GM19239 (cell line): ENCODE measurements around the gene AP1M1.

ENCODE experiments used
- DNase-seq: peaks from one replicate; pipeline ENCODE4 v3.0.0; 2011; ENCODE audit warnings: low spot score; ENCODE audit not compliant: insufficient read length
- FAIRE-seq: peaks from 2 replicates; lab custom pipeline; 2011; peaks lifted over from hg19 to GRCh38; lab: Jason Lieb, UNC

AP1M1 gene

GRCh38 chr19:16206637-16207036 is 8.9 kb downstream of the AP1M1 start:
- DNase-seq (no peak), FAIRE-seq (no peak)

- DNase-seq (no peak), FAIRE-seq (no peak)
Observed at GRCh38 chr19:16207063-16207462, 9.4 kb downstream of the AP1M1 start.

GRCh38 chr19:16207490-16208025 is 9.8 kb downstream of the AP1M1 start:
- no peak for FAIRE-seq
- DNase-seq, result no peak

GRCh38 chr19:16208064-16208759 is 10.5 kb downstream of the AP1M1 start:
- DNase-seq, result no peak
- FAIRE-seq, result no peak

GRCh38 chr19:16208847-16209665 is 11.3 kb downstream of the AP1M1 start:
- FAIRE-seq, result no peak
- no peak for DNase-seq

GRCh38 chr19:16210168-16210567 is 12.5 kb downstream of the AP1M1 start:
- FAIRE-seq (no peak), DNase-seq (no peak)

- no peak for DNase-seq
- FAIRE-seq, result no peak
Observed at GRCh38 chr19:16213076-16213475, 15.4 kb downstream of the AP1M1 start.

GRCh38 chr19:16216744-16217670 is 19.3 kb downstream of the AP1M1 start:
- no peak for FAIRE-seq
- DNase-seq, result no peak

- FAIRE-seq (no peak), DNase-seq (no peak)
Observed at GRCh38 chr19:16217716-16218451, 20.2 kb downstream of the AP1M1 start.

GRCh38 chr19:16218851-16219250 is 21.1 kb downstream of the AP1M1 start:
- no peak for DNase-seq
- no peak for FAIRE-seq

- no peak for FAIRE-seq
- DNase-seq, result no peak
Observed at GRCh38 chr19:16222806-16223205, 25.1 kb downstream of the AP1M1 start.

- DNase-seq (no peak), FAIRE-seq (no peak)
Observed at GRCh38 chr19:16223746-16224145, 26.0 kb downstream of the AP1M1 start.

GRCh38 chr19:16224293-16225045 is 26.8 kb downstream of the AP1M1 start:
- DNase-seq, result no peak
- FAIRE-seq, result no peak

GRCh38 chr19:16225279-16226183 is 27.8 kb downstream of the AP1M1 start:
- DNase-seq (no peak), FAIRE-seq (no peak)

GRCh38 chr19:16226184-16226591 is 28.5 kb downstream of the AP1M1 start:
- DNase-seq (no peak), FAIRE-seq (no peak)

- DNase-seq (no peak), FAIRE-seq (no peak)
Observed at GRCh38 chr19:16226878-16227836, 29.4 kb downstream of the AP1M1 start.
